IMR-90 (cell line): Measurements from ENCODE around the gene MOXD1. TPM values are rescaled to one million over a fixed set of nuclear protein-coding genes. Genes with fewer than 3 reads are reported as not detected.

Experiments
- ATAC-seq: fragments of 200-7000 bp; cut with Tn5 transposase; 2 replicates; pipeline ENCODE4 v1.9.1; 2020; ENCODE audit warnings: low read depth, mild to moderate bottlenecking, moderate library complexity
- BruUV-seq: library from RNA; stranded (reverse); fragments of 400-500 nt; replicated peaks from 2 replicates; lab custom pipeline; 2021; lab: Mats Ljungman, UMichigan
- CTCF ChIA-PET: fragments of 300-600 bp; formaldehyde crosslinking; extraction: SDS; loops from one replicate; lab custom pipeline; 2021; ENCODE audit warnings: antibody characterized with exemption; lab: Yijun Ruan, JAX
- POLR2A ChIA-PET: fragments of 300-600 bp; sonication (Branson Sonifier 250); formaldehyde crosslinking; loops from one replicate; lab custom pipeline; 2022; ENCODE audit warnings: antibody characterized with exemption; ENCODE audit not compliant: unreplicated experiment; lab: Charles Lee
- DNase-seq: peaks from one replicate; pipeline ENCODE4 v3.0.0; 2013
- H2AFZ ChIP-seq: replicated peaks from 2 replicates; pipeline ENCODE3; 2013; ENCODE audit warnings: low read length, mild to moderate bottlenecking; ENCODE audit not compliant: poor library complexity
- H2AK5ac ChIP-seq: 2 replicates; pipeline ENCODE4 v1.6.1; 2013; ENCODE audit warnings: low read depth, low read length, inconsistent platforms
- H2AK9ac ChIP-seq: replicated peaks from 2 replicates; pipeline ENCODE3; 2013; ENCODE audit warnings: mild to moderate bottlenecking, low read depth, low read length, moderate library complexity; ENCODE audit not compliant: poor library complexity
- H2BK120ac ChIP-seq: 2 replicates; pipeline ENCODE4 v1.6.1; 2013; ENCODE audit warnings: low read depth, low read length, inconsistent platforms
- H2BK15ac ChIP-seq: 3 replicates; pipeline ENCODE4 v1.6.1; 2013; ENCODE audit warnings: low read depth, low read length, inconsistent platforms
- H2BK20ac ChIP-seq: 2 replicates; pipeline ENCODE4 v1.6.1; 2013; ENCODE audit warnings: low read depth, mild to moderate bottlenecking, inconsistent platforms, low read length, moderate library complexity
- H2BK5ac ChIP-seq: 2 replicates; pipeline ENCODE4 v1.6.1; 2013; ENCODE audit warnings: mild to moderate bottlenecking, low read depth, low read length, inconsistent platforms; ENCODE audit not compliant: poor library complexity, severe bottlenecking
- H3K14ac ChIP-seq: replicated peaks from 2 replicates; pipeline ENCODE4 v1.6.1; 2013; ENCODE audit warnings: low read depth, low read length, inconsistent platforms
- H3K18ac ChIP-seq: 2 replicates; pipeline ENCODE4 v1.6.1; 2013; ENCODE audit warnings: low read depth, low read length, control low read depth
- H3K23ac ChIP-seq: 2 replicates; pipeline ENCODE4 v1.6.1; 2013; ENCODE audit warnings: low read depth, low read length, inconsistent platforms
- H3K27ac ChIP-seq: 2 replicates; pipeline ENCODE4 v1.5.1; 2013; ENCODE audit warnings: mild to moderate bottlenecking, control low read depth, low read length; ENCODE audit not compliant: insufficient read depth
- H3K27me3 ChIP-seq: 2 replicates; pipeline ENCODE4 v1.6.1; 2013; ENCODE audit warnings: low read length; ENCODE audit not compliant: control insufficient read depth, insufficient read depth
- H3K36me3 ChIP-seq: 2 replicates; pipeline ENCODE4 v1.6.1; 2013; ENCODE audit warnings: low read length, mixed read lengths; ENCODE audit not compliant: control insufficient read depth, insufficient read depth
- H3K4ac ChIP-seq: 2 replicates; pipeline ENCODE4 v1.6.1; 2013; ENCODE audit warnings: low read depth, low read length, inconsistent platforms
- H3K4me1 ChIP-seq: 2 replicates; pipeline ENCODE4 v1.6.1; 2013; ENCODE audit warnings: low read length, mixed read lengths; ENCODE audit not compliant: control insufficient read depth, insufficient read depth
- H3K4me2 ChIP-seq: 2 replicates; pipeline ENCODE4 v1.6.1; 2013; ENCODE audit warnings: low read depth, mild to moderate bottlenecking, control low read depth, low read length, moderate library complexity
- H3K4me3 ChIP-seq: 2 replicates; pipeline ENCODE4 v1.5.1; 2013; ENCODE audit warnings: low read depth, mild to moderate bottlenecking, control low read depth, low read length, moderate library complexity; ENCODE audit not compliant: insufficient read depth
- H3K56ac ChIP-seq: 2 replicates; pipeline ENCODE4 v1.6.1; 2013; ENCODE audit warnings: low read length, inconsistent platforms; ENCODE audit not compliant: insufficient read depth; ENCODE audit errors: extremely low read depth
- H3K79me1 ChIP-seq, 2 experiments: 2 replicates each; pipeline ENCODE4 v1.6.1; 2013; ENCODE audit warnings: low read length in 2 of 2, inconsistent platforms in 1 of 2, low read depth in 1 of 2
- H3K9ac ChIP-seq: 2 replicates; pipeline ENCODE4 v1.6.1; 2013; ENCODE audit warnings: low read depth, low read length, control low read depth
- H3K9me1 ChIP-seq: 2 replicates; pipeline ENCODE4 v1.6.1; 2013; ENCODE audit warnings: low read length, inconsistent platforms; ENCODE audit not compliant: insufficient read depth
- H3K9me3 ChIP-seq: 2 replicates; pipeline ENCODE4 v1.6.1; 2013; ENCODE audit warnings: low read length; ENCODE audit not compliant: control insufficient read depth, insufficient read depth
- H4K20me1 ChIP-seq: 2 replicates; pipeline ENCODE4 v1.6.1; 2013; ENCODE audit warnings: low read length, inconsistent platforms; ENCODE audit not compliant: insufficient read depth
- H4K5ac ChIP-seq: 2 replicates; pipeline ENCODE4 v1.6.1; 2013; ENCODE audit warnings: mild to moderate bottlenecking, low read depth, low read length, control low read depth
- H4K8ac ChIP-seq, 2 experiments: 2 replicates each; pipeline ENCODE4 v1.6.1; 2013; ENCODE audit warnings: low read depth in 2 of 2, low read length in 2 of 2, control low read depth in 1 of 2, inconsistent platforms in 1 of 2
- H4K91ac ChIP-seq: 2 replicates; pipeline ENCODE4 v1.6.1; 2013; ENCODE audit warnings: low read depth, low read length, inconsistent platforms; ENCODE audit not compliant: insufficient read depth
- CHD1 ChIP-seq: IDR thresholded peaks from 2 replicates; pipeline ENCODE4 v1.6.1; 2012; ENCODE audit warnings: low read depth, low read length, improper control_type of control experiment
- MAFK ChIP-seq: IDR thresholded peaks from 2 replicates; pipeline ENCODE4 v1.6.1; 2012; ENCODE audit warnings: low read depth, low read length, improper control_type of control experiment
- MXI1 ChIP-seq: IDR thresholded peaks from 2 replicates; pipeline ENCODE4 v1.6.1; 2012; ENCODE audit warnings: low read depth, mild to moderate bottlenecking, low read length, moderate library complexity, borderline replicate concordance
- RFX5 ChIP-seq: IDR thresholded peaks from 2 replicates; pipeline ENCODE4 v1.8.0; 2012; ENCODE audit warnings: low read depth, mild to moderate bottlenecking, low read length, moderate library complexity
- USF2 ChIP-seq: fragments of 150-350 bp; IDR thresholded peaks from 2 replicates; pipeline ENCODE4 v1.6.1; 2017; ENCODE audit warnings: mild to moderate bottlenecking, antibody characterized with exemption, low read length, low read depth
- WGBS, 2 experiments: methylation state at CpG; one replicate each; pipeline versions ENCODE4 v1.1.5 to v1.1.7; 2013; ENCODE audit warnings: missing lambda C conversion rate in 2 of 2; ENCODE audit not compliant: insufficient read length in 1 of 2; ENCODE audit errors: extremely low coverage in 2 of 2; 5-methylcytosine and 5-hydroxymethylcytosine counted together
- dilution Hi-C: fragments of 300-500 bp; cut with HindIII; formaldehyde crosslinking; loops from one replicate; pipeline ENCODE4 v1.14.3; 2018; ENCODE audit warnings: low sequenced_read_pairs; ENCODE audit not compliant: unreplicated experiment
- in situ Hi-C: fragments of 300-500 bp; cut with MboI; formaldehyde crosslinking; loops from 3 replicates; pipeline ENCODE4 v1.14.3; 2019; ENCODE audit warnings: low sequenced_read_pairs, inconsistent platforms, mixed read lengths
- intact Hi-C: fragments of 100-400 bp; cut with micrococcal nuclease; formaldehyde crosslinking; loops from 2 replicates; pipeline ENCODE4 v1.10.0; 2022
- polyA plus RNA-seq, 3 experiments: library from polyadenylated mRNA; depleted of rRNA; stranded (reverse); fragments of >200 nt; gene quantifications; 2 replicates each; pipeline ENCODE4 v1.2.3, GENCODE V29; 2012; ENCODE audit warnings: low replicate concordance in 1 of 3
- total RNA-seq: library from RNA; depleted of rRNA; stranded (reverse); fragments of >200 nt; gene quantifications from 2 replicates; pipeline ENCODE4 v1.2.3, GENCODE V29; 2012

The MOXD1 gene
- total and polyA plus RNA-seq, 2 of the 4 experiments (the other 2 are of a cell fraction) = 10.0 to 19.4 TPM

- Histone ChIP-seq H3K4me3 (no peak overlapping the region), H4K8ac (no peak overlapping the region), H3K27me3 (no peaks in the 10 kb centered on the region), H3K9me3 (no peaks in the 10 kb centered on the region), H3K4ac (no peak overlapping the region), H2AK5ac (no peak overlapping the region), H3K14ac (no peak overlapping the region), H2BK20ac (no peak overlapping the region), H2AK9ac (no peak overlapping the region), H3K23ac (no peak overlapping the region), H3K79me1 (no peaks in the 10 kb centered on the region), H3K27ac (no peak overlapping the region), H3K9ac (no peak overlapping the region), H3K36me3 (no peaks in the 10 kb centered on the region), H4K20me1 (no peaks in the 10 kb centered on the region), H3K9me1 (no peaks in the 10 kb centered on the region), H3K56ac (no peak overlapping the region), H3K18ac (no peak overlapping the region), H3K4me1 (no peaks in the 10 kb centered on the region), H2BK15ac (no peak overlapping the region), H4K5ac (no peak overlapping the region), H2BK5ac (no peak overlapping the region), H2BK120ac (no peak overlapping the region), H4K91ac (no peak overlapping the region), H2AFZ (no peak overlapping the region), H3K4me2 (no peak overlapping the region)
- ChIA-PET CTCF (interaction anchor here (0.7 to 0.9 kb wide), 2 partner anchors 124 to 292 kb away, joined by 3 read pairs; no protein-coding TSS in a partner anchor), POLR2A (interaction anchor here (0.6 kb wide), 1 partner anchor 15 kb away, joined by 3 read pairs; no protein-coding TSS in a partner anchor)
- ATAC-seq = no peak
- no peak for DNase-seq
- BruUV-seq = no TSS peak
- intact Hi-C loops (no loop called here), in situ Hi-C loops (no loop called here), dilution Hi-C loops (no loop called here)
- WGBS, 2 experiments = no CpG with 5 or more reads among the region's 3 CpGs
- no peak for TF ChIP-seq CHD1
- no peak for TF ChIP-seq USF2
- TF ChIP-seq MAFK = no peak
- no peak for TF ChIP-seq MXI1
- TF ChIP-seq RFX5 = no peak
Measured at GRCh38 chr6:132423839-132424238, 22.6 kb upstream of the MOXD1 start.
